Ovary (tissue), 9 donors: ENCODE results near the gene SLC12A9. TPM values are rescaled to one million over a fixed set of nuclear protein-coding genes. Genes with fewer than 3 reads are reported as not detected.

Experiments used
- DNase-seq, 5 donors: peaks; one replicate each; pipeline ENCODE4 v3.0.0-alpha.2; 2019 to 2020
- H3K27ac ChIP-seq, 2 donors: fragments of 200-600 bp; one replicate each; pipeline versions ENCODE4 v1.5.1 to v1.8.0; 2019 to 2022
- H3K27me3 ChIP-seq: fragments of 200-600 bp; one replicate; pipeline ENCODE4 v1.8.0; 2022
- H3K36me3 ChIP-seq: fragments of 200-600 bp; sonication (generic); one replicate; pipeline ENCODE4 v1.5.1; 2019
- H3K4me1 ChIP-seq: one replicate; pipeline ENCODE4 v1.8.1; 2013; ENCODE audit warnings: mild to moderate bottlenecking, moderate library complexity; ENCODE audit not compliant: insufficient read depth
- H3K4me3 ChIP-seq: fragments of 200-600 bp; sonication (generic); one replicate; pipeline ENCODE4 v1.5.1; 2017
- H3K9me3 ChIP-seq, 2 donors: fragments of 200-600 bp in 1 of 2; sonication (generic) in 1 of 2; one replicate each; pipeline versions ENCODE4 v1.5.1 to v1.8.1; 2013 to 2019; ENCODE audit warnings: mild to moderate bottlenecking in 1 of 2, moderate library complexity in 1 of 2
- CTCF ChIP-seq, 3 donors: fragments of 450-650 bp in 2 of 3; fragments of 200-600 bp in 1 of 3; IDR thresholded peaks; one replicate each; pipeline versions ENCODE4 v1.5.1 to v1.8.0; 2016 to 2022; ENCODE audit warnings: antibody characterized with exemption in 3 of 3, mild to moderate bottlenecking in 1 of 3
- EP300 ChIP-seq: sonication (generic); formaldehyde crosslinking; IDR thresholded peaks from one replicate; pipeline ENCODE4 v1.6.1; 2017; ENCODE audit warnings: antibody characterized with exemption
- POLR2A ChIP-seq: fragments of 450-650 bp; IDR thresholded peaks from one replicate; pipeline ENCODE4 v1.6.1; 2017; ENCODE audit warnings: antibody characterized with exemption, mild to moderate bottlenecking, moderate library complexity
- WGBS, 3 donors: extraction: QIAGEN DNeasy Blood & Tissue Kit in 1 of 3; methylation state at CpG; one replicate each; pipeline versions ENCODE4 v1.1.5 to v1.1.7; 2013 to 2017; 5-methylcytosine and 5-hydroxymethylcytosine counted together
- intact Hi-C, 4 donors: fragments of 100-400 bp; cut with DNase I; formaldehyde crosslinking; loops; one replicate each; pipeline versions ENCODE4 v1.11.0 to v1.15.1; 2022 to 2023
- polyA plus RNA-seq, 2 donors: library from polyadenylated mRNA; stranded (reverse); fragments of 200-250 nt in 1 of 2; fragments of 350-450 nt in 1 of 2; fragmentation: Illumina TruSeq in 1 of 2; extraction: RNeasy Lipid Tissue Mini Kit (QIAGEN cat#74804) in 1 of 2; gene quantifications; one replicate each; pipeline ENCODE4 v1.2.3, GENCODE V29; 2013 to 2014
- total RNA-seq, 7 donors: library from RNA; depleted of rRNA in 2 of 7; stranded (reverse); fragments of >200 nt in 2 of 7; fragmentation: NEBNext Ultra II Directional in 3 of 7; extraction: Animal tissue kit (Norgen Biotek cat#: 25700) in 3 of 7; gene quantifications; one replicate each; pipeline versions ENCODE4 v1.1.0 to v1.2.4, GENCODE V29; 2016 to 2023
- donor health status: DM: no; HTN: no; CAD: no; lungs with moderate emphysema.
- donor health status: DM: no; HTN: no; CAD: no.
- donor health status: Bipolar disorder and iron deficiency.
- donor health status: DM: yes; HTN: yes; CAD: no.
- donor health status: DM: no; HTN: no; CAD: no.
- donor health status: DM: yes; HTN: yes; CAD: no.

Gene SLC12A9
- total and polyA plus RNA-seq, 9 donors = 4.7 to 31.8 (median 25.2) TPM

DNA sequence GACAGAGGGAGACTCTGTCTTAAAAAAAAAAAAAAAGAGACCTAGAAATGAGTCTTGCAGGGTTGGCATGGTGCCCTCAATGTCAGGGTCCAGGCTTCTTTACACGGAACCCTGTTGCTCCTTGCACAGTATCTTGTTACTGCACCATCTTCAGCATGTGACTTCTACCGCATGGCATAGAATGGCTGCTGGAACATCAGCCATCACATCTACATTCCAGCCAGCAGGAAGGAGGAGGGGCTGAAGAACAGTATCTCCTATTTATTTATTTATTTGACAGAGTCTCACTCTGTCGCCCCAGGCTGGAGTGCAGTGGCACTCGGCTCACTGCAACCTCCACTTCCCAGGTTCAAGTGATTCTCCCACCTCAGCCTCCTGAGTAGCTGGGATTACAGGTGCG, 46.9 kb downstream of the SLC12A9 start:
- Histone ChIP-seq H3K27ac (no peak overlapping the region), H3K4me1 (peaks cover 5% of the 10 kb centered on the region), H3K36me3 (no peaks in the 10 kb centered on the region), H3K27me3 (no peaks in the 10 kb centered on the region), H3K4me3 (no peak overlapping the region), H3K9me3 (no peaks in the 10 kb centered on the region)
- intact Hi-C loops = loop anchor here in 2 of 4 donors (5.0 to 10.0 kb wide), 6 partner anchors 158 to 395 kb away; partner anchors contain the start of gene VGF (in 1 of the 2)
- 77 to 91% (median 89%) methylated on average over 5 of the region's 5 CpGs for WGBS, 3 donors
- no peak for DNase-seq
- no peak for TF ChIP-seq POLR2A
- TF ChIP-seq CTCF (IDR thresholded peaks at IDR 0.05) = no peak
- no peak for TF ChIP-seq EP300

- H3K27ac ChIP-seq = no peak overlapping the region
- no peak for DNase-seq
- H3K27me3 ChIP-seq = no peaks in the 10 kb centered on the region
- peaks cover 5% of the 10 kb centered on the region for H3K4me1 ChIP-seq
- no peak overlapping the region for H3K4me3 ChIP-seq
- 56 to 71% (median 61%) methylated on average over 2 of the region's 2 CpGs for WGBS, 3 donors
- H3K36me3 ChIP-seq = no peaks in the 10 kb centered on the region
- TF ChIP-seq EP300 (no peak), CTCF (IDR thresholded peaks at IDR 0.05) (no peak), POLR2A (no peak)
- intact Hi-C loops = loop anchor here in 1 of 4 donors (5.0 kb wide), 1 partner anchor 156 kb away; no protein-coding TSS in a partner anchor
- no peaks in the 10 kb centered on the region for H3K9me3 ChIP-seq
These were observed 48.5 kb downstream of the SLC12A9 start for GRCh38 chr7:100900978-100901377.

DNA sequence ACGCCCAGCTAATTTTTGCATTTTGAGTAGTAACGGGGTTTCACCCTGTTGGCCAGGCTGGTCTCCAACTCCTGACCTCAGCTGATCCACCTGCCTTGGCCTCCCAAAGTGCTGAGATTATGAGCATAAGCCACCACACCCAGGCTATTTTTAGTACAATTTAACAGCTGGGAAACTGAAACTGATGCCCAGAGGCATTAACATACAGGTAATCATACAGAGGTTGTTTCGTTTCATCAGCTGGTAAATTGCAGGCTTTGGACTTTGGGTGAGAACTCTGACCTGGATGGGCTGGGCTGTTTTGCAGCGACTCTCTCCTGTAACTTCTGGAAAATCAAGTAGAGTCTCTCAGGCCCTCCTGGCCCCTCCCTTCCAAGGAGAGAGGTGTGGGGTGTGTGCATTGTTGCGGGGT, 49.4 kb downstream of the SLC12A9 start:
- H3K27ac ChIP-seq = no peak overlapping the region
- no peaks in the 10 kb centered on the region for H3K27me3 ChIP-seq
- H3K36me3 ChIP-seq = no peaks in the 10 kb centered on the region
- H3K4me3 ChIP-seq = no peak overlapping the region
- TF ChIP-seq EP300 = no peak
- TF ChIP-seq POLR2A = no peak
- TF ChIP-seq CTCF (IDR thresholded peaks at IDR 0.05) = no peak
- H3K9me3 ChIP-seq = no peaks in the 10 kb centered on the region
- no peak for DNase-seq
- peaks cover 2% of the 10 kb centered on the region for H3K4me1 ChIP-seq
- WGBS, 3 donors = 66 to 73% (median 72%) methylated on average over 5 of the region's 5 CpGs
- intact Hi-C loops = loop anchor here in 1 of 4 donors (5.0 kb wide), 1 partner anchor 155 kb away; no protein-coding TSS in a partner anchor

DNA sequence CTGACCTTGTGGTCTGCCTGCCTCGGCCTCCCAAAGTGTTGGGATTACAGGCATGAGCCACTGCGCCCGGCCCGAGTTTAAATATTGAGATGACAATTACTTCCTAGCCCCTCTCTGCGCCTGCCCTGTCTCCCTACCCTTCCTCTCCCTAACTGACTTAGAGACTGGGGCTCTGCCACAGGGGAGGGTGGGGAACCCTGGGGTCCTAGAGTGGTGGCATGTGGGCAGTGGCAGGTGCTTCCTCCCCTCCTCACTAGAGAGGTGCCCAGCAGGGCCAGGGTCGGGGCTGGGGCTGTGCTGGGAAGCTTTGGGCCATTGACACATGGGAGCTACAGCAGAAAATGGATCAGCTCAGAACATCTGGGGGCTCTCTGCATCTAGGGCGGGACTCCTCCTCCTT, 50.1 kb downstream of the SLC12A9 start:
- no peaks in the 10 kb centered on the region for H3K27me3 ChIP-seq
- intact Hi-C loops = loop anchor here in 1 of 4 donors (5.0 kb wide), 1 partner anchor 155 kb away; no protein-coding TSS in a partner anchor

More for the DNA sequence above, 50.1 kb downstream of the SLC12A9 start:
- Histone ChIP-seq H3K9me3 (no peaks in the 10 kb centered on the region), H3K4me1 (no peaks in the 10 kb centered on the region), H3K4me3 (no peak overlapping the region), H3K27ac (no peak overlapping the region), H3K36me3 (no peaks in the 10 kb centered on the region)
- 78 to 85% (median 79%) methylated on average over 7 of the region's 7 CpGs for WGBS, 3 donors
- TF ChIP-seq EP300 (no peak), POLR2A (no peak), CTCF (IDR thresholded peaks at IDR 0.05) (no peak)
- DNase-seq = no peak
